Measurements from ENCODE around the gene UBE3B. TPM values are rescaled to one million over a fixed set of nuclear protein-coding genes. Genes with fewer than 3 reads are reported as not detected.

The UBE3B gene
- total RNA-seq, 5 donors from 2014 or later (not counting 1 experiment from before 2014, with no cell fraction given): 34.4 to 49.9 (median 43.5) TPM

DNA sequence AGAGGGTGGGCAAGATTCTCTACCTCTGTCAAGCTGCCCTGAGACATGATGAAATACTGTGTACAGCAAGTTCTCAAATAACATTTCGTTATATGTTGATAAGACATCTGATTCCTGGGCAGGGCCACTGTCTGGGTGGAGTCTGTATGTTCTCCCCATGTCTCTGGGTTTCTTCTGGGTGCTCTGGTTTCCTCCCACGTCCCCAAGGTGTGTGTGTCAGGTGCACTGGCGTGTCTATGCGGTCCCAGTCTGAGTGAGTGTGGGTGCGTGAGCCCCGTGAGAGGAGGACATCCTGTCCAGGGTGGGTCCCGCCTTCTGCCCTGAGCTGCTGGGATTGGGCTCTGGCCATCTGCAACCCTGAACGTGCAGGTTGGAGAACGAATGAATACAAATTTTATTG is 30.0 kb upstream of the UBE3B start:
- H3K27me3 ChIP-seq (replicated peaks in 1 of 2; ENCODE audit: control insufficient read depth in 2 of 2, extremely low read depth in 1 of 2, insufficient read depth in 2 of 2, low read length in 1 of 2): no peaks in the 10 kb centered on the region
- H3K4me1 ChIP-seq (ENCODE audit: control insufficient read depth in 1 of 2, extremely low read depth in 1 of 2, insufficient read depth in 2 of 2, low read length in 2 of 2): peaks cover 0 to 8% of the 10 kb centered on the region in 2 experiments
- ATAC-seq (replicated peaks in 1 of 4): no peak
- no peak for DNase-seq
- no peaks in the 10 kb centered on the region for H3K27me3 Mint-ChIP-seq
- H3K4me1 Mint-ChIP-seq: peaks cover 0 to 3% (median 0%) of the 10 kb centered on the region in 3 donors
- H3K27ac ChIP-seq (ENCODE audit: low read length): no peak overlapping the region
- no peak overlapping the region for H3K27ac Mint-ChIP-seq
- CTCF ChIA-PET: interaction anchor here in 1 of 2 donors (1.1 kb wide), 1 partner anchor 15 kb away, joined by 3 read pairs; no protein-coding TSS in a partner anchor
- H3K9me3 Mint-ChIP-seq: no peaks in the 10 kb centered on the region
- no peak overlapping the region for H3K4me3 ChIP-seq (ENCODE audit: control insufficient read depth in 1 of 2, extremely low read depth in 1 of 2, low read length in 1 of 2)
- H3K9me3 ChIP-seq: no peaks in the 10 kb centered on the region
- H3K36me3 Mint-ChIP-seq: peaks cover 50% of the 10 kb centered on the region
- peaks cover 12 to 47% of the 10 kb centered on the region in 2 donors for H3K36me3 ChIP-seq (ENCODE audit: control insufficient read depth in 2 of 2, extremely low read depth in 1 of 2, insufficient read depth in 1 of 2, low read length in 1 of 2)
- 78% methylated on average over 6 of the region's 9 CpGs for whole genome bisulfite sequencing (ENCODE audit: insufficient coverage)
- POLR2A ChIA-PET: interaction anchor here in 1 of 2 donors (0.5 kb wide), 1 partner anchor 12 kb away, joined by 3 read pairs; no protein-coding TSS in a partner anchor
- H3K4me3 Mint-ChIP-seq: no peak overlapping the region

- POLR2A ChIA-PET: no interaction called here
- Mint-ChIP-seq H3K4me3 (no peak overlapping the region), H3K27ac (no peak overlapping the region), H3K9me3 (no peaks in the 10 kb centered on the region), H3K36me3 (peaks cover 47% of the 10 kb centered on the region), H3K27me3 (no peaks in the 10 kb centered on the region), H3K4me1 (peaks cover 0 to 3% (median 0%) of the 10 kb centered on the region in 3 donors)
- CTCF ChIA-PET: interaction anchor here in 1 of 2 donors (1.1 kb wide), 1 partner anchor 15 kb away, joined by 3 read pairs; no protein-coding TSS in a partner anchor
- Histone ChIP-seq H3K4me3 (ENCODE audit: control insufficient read depth in 1 of 2, extremely low read depth in 1 of 2, low read length in 1 of 2) (no peak overlapping the region), H3K27me3 (replicated peaks in 1 of 2; ENCODE audit: control insufficient read depth in 2 of 2, extremely low read depth in 1 of 2, insufficient read depth in 2 of 2, low read length in 1 of 2) (no peaks in the 10 kb centered on the region), H3K36me3 (ENCODE audit: control insufficient read depth in 2 of 2, extremely low read depth in 1 of 2, insufficient read depth in 1 of 2, low read length in 1 of 2) (peaks cover 12 to 53% of the 10 kb centered on the region in 2 donors), H3K4me1 (ENCODE audit: control insufficient read depth in 1 of 2, extremely low read depth in 1 of 2, insufficient read depth in 2 of 2, low read length in 2 of 2) (peaks cover 0 to 8% of the 10 kb centered on the region in 2 experiments), H3K27ac (ENCODE audit: low read length) (no peak overlapping the region), H3K9me3 (no peaks in the 10 kb centered on the region)
- 89% methylated on average over 4 of the region's 5 CpGs for WGBS (ENCODE audit: insufficient coverage)
- DNase-seq (no peak), ATAC-seq (replicated peaks in 1 of 4) (no peak)
These were observed 29.2 kb upstream of the UBE3B start for GRCh38 chr12:109448272-109448671.

DNA sequence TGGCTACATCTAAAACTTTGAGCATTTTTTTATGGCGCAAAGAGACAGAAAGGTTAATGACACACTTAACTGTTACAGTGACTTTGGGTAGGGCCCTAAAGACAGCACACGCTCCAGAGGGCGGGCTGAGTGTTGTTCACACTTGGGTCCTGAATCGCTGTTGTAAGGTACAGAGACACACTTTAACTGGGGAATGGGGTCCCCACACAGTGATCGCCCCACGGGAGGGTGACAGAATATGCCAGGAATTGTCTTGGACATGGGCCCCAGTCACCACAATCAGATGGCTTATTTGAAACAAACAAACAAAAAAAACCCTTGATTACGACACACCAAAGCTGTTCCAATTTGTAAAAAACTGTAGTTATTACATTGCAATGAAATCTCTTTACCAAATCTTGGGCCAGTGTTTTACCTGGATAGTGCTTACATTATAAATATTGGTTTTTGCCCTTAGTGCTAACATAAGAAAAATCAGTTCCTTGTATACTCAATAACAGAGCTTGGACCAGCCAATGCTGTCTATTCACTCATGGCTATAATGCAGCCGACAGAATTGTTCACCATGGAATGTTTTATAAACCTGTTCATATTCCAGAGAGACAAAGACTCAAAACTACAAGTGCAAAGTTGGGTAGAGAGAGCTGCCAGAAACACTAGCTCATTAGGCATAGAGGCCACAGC is 28.6 kb upstream of the UBE3B start:
- ATAC-seq (replicated peaks in 1 of 4) (no peak), DNase-seq (no peak)
- Histone ChIP-seq H3K36me3 (ENCODE audit: control insufficient read depth in 2 of 2, extremely low read depth in 1 of 2, insufficient read depth in 1 of 2, low read length in 1 of 2) (peaks cover 12 to 59% of the 10 kb centered on the region in 2 donors), H3K4me1 (ENCODE audit: control insufficient read depth in 1 of 2, extremely low read depth in 1 of 2, insufficient read depth in 2 of 2, low read length in 2 of 2) (peaks cover 0 to 8% of the 10 kb centered on the region in 2 experiments), H3K27me3 (replicated peaks in 1 of 2; ENCODE audit: control insufficient read depth in 2 of 2, extremely low read depth in 1 of 2, insufficient read depth in 2 of 2, low read length in 1 of 2) (no peaks in the 10 kb centered on the region), H3K9me3 (no peaks in the 10 kb centered on the region), H3K4me3 (ENCODE audit: control insufficient read depth in 1 of 2, extremely low read depth in 1 of 2, low read length in 1 of 2) (no peak overlapping the region), H3K27ac (ENCODE audit: low read length) (no peak overlapping the region)
- Mint-ChIP-seq H3K36me3 (peaks cover 47% of the 10 kb centered on the region), H3K4me3 (no peak overlapping the region), H3K4me1 (peaks cover 0 to 3% (median 0%) of the 10 kb centered on the region in 3 donors), H3K27me3 (no peaks in the 10 kb centered on the region), H3K27ac (no peak overlapping the region), H3K9me3 (no peaks in the 10 kb centered on the region)
- WGBS (ENCODE audit: insufficient coverage): 100% methylated on average over 3 of the region's 8 CpGs
- CTCF ChIA-PET: interaction anchor here in 1 of 2 donors (1.1 kb wide), 1 partner anchor 16 kb away, joined by 3 read pairs; no protein-coding TSS in a partner anchor
- POLR2A ChIA-PET: no interaction called here

DNA sequence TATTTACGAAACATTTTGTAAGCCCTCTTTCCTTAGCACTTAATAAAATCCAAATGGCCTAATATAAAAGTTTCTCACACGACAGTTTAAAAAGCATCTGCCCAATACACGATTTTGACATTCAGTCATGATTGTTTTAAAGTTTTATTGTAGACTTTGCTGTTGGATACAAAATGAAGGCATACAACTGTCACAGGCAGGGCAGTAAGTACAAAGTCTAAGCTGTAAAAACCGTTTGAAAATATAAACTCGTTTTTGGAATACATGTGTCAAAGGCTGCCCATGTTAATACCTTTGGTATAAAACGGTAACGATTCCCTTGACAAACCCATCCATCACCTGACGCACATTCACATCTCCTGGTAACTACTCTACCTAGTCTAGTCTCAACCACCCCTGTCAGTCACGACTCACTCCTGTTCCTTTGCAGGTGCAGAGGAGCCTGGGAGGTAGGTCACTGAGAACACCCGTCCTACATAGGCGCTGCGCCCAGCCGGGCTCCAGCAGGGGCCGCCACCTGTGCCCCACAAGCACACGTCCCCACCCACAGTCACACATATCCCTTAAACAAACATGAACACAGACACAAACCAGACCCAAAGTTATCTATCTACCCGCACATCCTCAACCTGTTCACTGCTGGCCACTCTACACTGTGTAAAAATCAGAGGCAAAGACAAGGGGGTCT is 27.4 kb upstream of the UBE3B start:
- Mint-ChIP-seq H3K36me3 (peaks cover 46% of the 10 kb centered on the region), H3K27me3 (no peaks in the 10 kb centered on the region), H3K4me3 (no peak overlapping the region), H3K9me3 (no peaks in the 10 kb centered on the region), H3K27ac (no peak overlapping the region), H3K4me1 (peaks cover 0 to 3% (median 0%) of the 10 kb centered on the region in 3 donors)
- Histone ChIP-seq H3K27me3 (replicated peaks in 1 of 2; ENCODE audit: control insufficient read depth in 2 of 2, extremely low read depth in 1 of 2, insufficient read depth in 2 of 2, low read length in 1 of 2) (no peaks in the 10 kb centered on the region), H3K4me1 (ENCODE audit: control insufficient read depth in 1 of 2, extremely low read depth in 1 of 2, insufficient read depth in 2 of 2, low read length in 2 of 2) (peaks cover 0 to 8% of the 10 kb centered on the region in 2 experiments), H3K36me3 (ENCODE audit: control insufficient read depth in 2 of 2, extremely low read depth in 1 of 2, insufficient read depth in 1 of 2, low read length in 1 of 2) (peaks cover 14 to 65% of the 10 kb centered on the region in 2 donors), H3K27ac (ENCODE audit: low read length) (no peak overlapping the region), H3K4me3 (ENCODE audit: control insufficient read depth in 1 of 2, extremely low read depth in 1 of 2, low read length in 1 of 2) (no peak overlapping the region), H3K9me3 (no peaks in the 10 kb centered on the region)
- POLR2A ChIA-PET: no interaction called here
- CTCF ChIA-PET: no interaction called here
- ATAC-seq (replicated peaks in 1 of 4) (no peak), DNase-seq (peak in 1 of 35 experiments; percentile 9)
- WGBS (ENCODE audit: insufficient coverage): 91% methylated on average over 6 of the region's 16 CpGs

DNA sequence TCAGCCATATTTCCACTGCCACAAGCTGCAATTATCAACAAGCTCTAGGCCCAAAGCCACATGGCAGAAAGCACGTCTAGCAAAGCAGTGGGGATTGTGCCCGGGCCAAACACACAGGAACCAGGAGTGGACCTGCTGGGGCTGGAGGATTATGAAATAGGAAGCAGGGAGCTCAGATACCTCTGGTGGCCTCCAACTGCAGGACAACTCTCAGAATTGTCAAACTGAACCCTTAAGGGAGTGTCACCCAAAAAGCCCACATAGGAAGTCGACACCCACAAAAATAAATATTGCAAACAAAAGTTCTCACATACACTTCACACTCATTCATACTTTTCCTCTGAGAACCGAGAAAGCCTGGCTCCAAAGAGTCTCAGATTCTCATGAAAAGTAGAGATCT is 26.5 kb upstream of the UBE3B start:
- 56% methylated on average over 2 of the region's 4 CpGs for WGBS (ENCODE audit: insufficient coverage)
- Mint-ChIP-seq H3K36me3 (peaks cover 45% of the 10 kb centered on the region), H3K4me3 (no peak overlapping the region), H3K27me3 (no peaks in the 10 kb centered on the region), H3K27ac (no peak overlapping the region), H3K4me1 (peaks cover 0 to 3% (median 0%) of the 10 kb centered on the region in 3 donors), H3K9me3 (no peaks in the 10 kb centered on the region)
- Histone ChIP-seq H3K27ac (ENCODE audit: low read length) (no peak overlapping the region), H3K27me3 (replicated peaks in 1 of 2; ENCODE audit: control insufficient read depth in 2 of 2, extremely low read depth in 1 of 2, insufficient read depth in 2 of 2, low read length in 1 of 2) (no peaks in the 10 kb centered on the region), H3K4me1 (ENCODE audit: control insufficient read depth in 1 of 2, extremely low read depth in 1 of 2, insufficient read depth in 2 of 2, low read length in 2 of 2) (peaks cover 0 to 8% of the 10 kb centered on the region in 2 experiments), H3K4me3 (ENCODE audit: control insufficient read depth in 1 of 2, extremely low read depth in 1 of 2, low read length in 1 of 2) (no peak overlapping the region), H3K36me3 (ENCODE audit: control insufficient read depth in 2 of 2, extremely low read depth in 1 of 2, insufficient read depth in 1 of 2, low read length in 1 of 2) (peaks cover 14 to 75% of the 10 kb centered on the region in 2 donors), H3K9me3 (no peaks in the 10 kb centered on the region)
- ChIA-PET POLR2A (no interaction called here), CTCF (interaction anchor here in 1 of 2 donors (1.2 kb wide), 1 partner anchor 18 kb away, joined by 5 read pairs; no protein-coding TSS in a partner anchor)
- ATAC-seq (replicated peaks in 1 of 4) (no peak), DNase-seq (no peak)

DNA sequence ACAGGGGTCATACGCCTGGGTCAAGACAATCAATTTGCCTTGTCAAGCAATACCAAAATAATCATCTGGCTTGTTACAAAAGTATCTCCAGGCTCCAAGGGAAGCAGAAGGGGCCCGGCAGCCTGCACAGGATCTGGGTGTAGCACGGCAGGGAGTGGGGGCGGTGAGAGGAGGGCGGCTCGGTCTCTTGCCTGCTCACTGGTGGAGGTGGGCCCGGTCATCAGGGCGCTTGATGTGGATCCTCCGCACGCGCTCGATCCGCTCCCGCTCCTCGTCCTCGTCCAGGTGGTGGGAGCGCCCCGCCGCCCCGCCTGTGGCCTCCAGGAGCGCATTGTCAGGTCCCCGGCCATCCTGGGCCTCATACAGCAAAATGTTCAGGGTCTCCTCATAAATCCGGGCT is 26.0 kb upstream of the UBE3B start:
- no peaks in the 10 kb centered on the region for H3K27me3 ChIP-seq (replicated peaks in 1 of 2; ENCODE audit: control insufficient read depth in 2 of 2, extremely low read depth in 1 of 2, insufficient read depth in 2 of 2, low read length in 1 of 2)
- H3K27ac ChIP-seq (ENCODE audit: low read length): no peak overlapping the region
- Mint-ChIP-seq H3K9me3 (no peaks in the 10 kb centered on the region), H3K27ac (no peak overlapping the region), H3K4me1 (peaks cover 0 to 3% (median 0%) of the 10 kb centered on the region in 3 donors), H3K4me3 (no peak overlapping the region), H3K27me3 (no peaks in the 10 kb centered on the region), H3K36me3 (peaks cover 49% of the 10 kb centered on the region)
- peaks cover 0 to 8% of the 10 kb centered on the region in 2 experiments for H3K4me1 ChIP-seq (ENCODE audit: control insufficient read depth in 1 of 2, extremely low read depth in 1 of 2, insufficient read depth in 2 of 2, low read length in 2 of 2)
- ChIA-PET CTCF (interaction anchor here in 1 of 2 donors (1.2 kb wide), 1 partner anchor 19 kb away, joined by 5 read pairs; no protein-coding TSS in a partner anchor), POLR2A (no interaction called here)
- no peak overlapping the region for H3K4me3 ChIP-seq (ENCODE audit: control insufficient read depth in 1 of 2, extremely low read depth in 1 of 2, low read length in 1 of 2)
- no peak for ATAC-seq (replicated peaks in 1 of 4)
- no peak for DNase-seq
- peaks cover 16 to 78% of the 10 kb centered on the region in 2 donors for H3K36me3 ChIP-seq (ENCODE audit: control insufficient read depth in 2 of 2, extremely low read depth in 1 of 2, insufficient read depth in 1 of 2, low read length in 1 of 2)
- WGBS (ENCODE audit: insufficient coverage): 94% methylated on average over 17 of the region's 23 CpGs
- no peaks in the 10 kb centered on the region for H3K9me3 ChIP-seq
